Memory B cell (primary cell): ENCODE results near the gene STXBP2.

Experiments used
- ATAC-seq: fragments of 150-1000 bp; cut with Tn5 transposase; 2 replicates; pipeline ENCODE4 v1.10.0; 2021; ENCODE audit warnings: low read depth, mild to moderate bottlenecking, moderate library complexity
- DNase-seq, 2 donors: peaks; one replicate each; pipeline ENCODE4 v3.0.0; 2022; ENCODE audit warnings: low spot score in 2 of 2
- H3K27ac Mint-ChIP-seq: one replicate; pipeline ENCODE4 v1.8.0; 2022; ENCODE audit warnings: mild to moderate bottlenecking, moderate library complexity, mixed read lengths
- H3K27me3 Mint-ChIP-seq: one replicate; pipeline ENCODE4 v1.8.0; 2022; ENCODE audit warnings: mixed read lengths
- H3K36me3 Mint-ChIP-seq: one replicate; pipeline ENCODE4 v1.8.0; 2022; ENCODE audit warnings: mild to moderate bottlenecking, mixed read lengths
- H3K4me1 Mint-ChIP-seq: one replicate; pipeline ENCODE4 v1.8.0; 2022; ENCODE audit warnings: mixed read lengths
- H3K4me3 Mint-ChIP-seq: one replicate; pipeline ENCODE4 v1.8.0; 2022; ENCODE audit warnings: mild to moderate bottlenecking, moderate library complexity, mixed read lengths
- H3K9me3 Mint-ChIP-seq: one replicate; pipeline ENCODE4 v1.8.0; 2022; ENCODE audit warnings: mixed read lengths

The STXBP2 gene

DNA sequence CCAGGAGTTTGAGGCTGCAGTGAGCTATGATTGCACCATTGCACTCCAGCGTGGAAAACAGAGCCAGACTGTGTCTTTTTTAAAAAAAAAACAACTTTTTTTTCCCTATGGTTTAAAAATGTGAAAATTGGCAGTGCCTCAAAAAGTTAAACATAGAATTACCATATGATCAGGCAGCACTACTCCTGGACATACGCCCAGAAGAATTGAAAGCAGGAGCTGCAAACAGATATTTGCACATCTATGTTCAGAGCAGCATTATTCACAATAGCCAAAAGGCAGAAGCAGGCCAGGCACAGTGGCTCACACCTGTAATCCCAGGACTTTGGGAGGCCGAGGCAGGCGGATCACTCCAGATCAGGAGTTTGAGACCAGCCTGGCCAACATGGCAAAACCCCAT lies 28.2 kb downstream of the STXBP2 start:
- Mint-ChIP-seq H3K4me1 (peaks cover 4% of the 10 kb centered on the region), H3K27ac (no peak overlapping the region), H3K4me3 (no peak overlapping the region), H3K27me3 (peaks cover 13% of the 10 kb centered on the region), H3K36me3 (no peaks in the 10 kb centered on the region), H3K9me3 (no peaks in the 10 kb centered on the region)
- no peak for DNase-seq
- ATAC-seq = no peak

GRCh38 chr19:7668842-7669241 lies 31.9 kb downstream of the STXBP2 start, which contains the start of gene RETN:
TSS of gene RETN (plus strand) at chr19:7669049. CDS start at chr19:7669327, 278 bp downstream.
- DNase-seq = no peak
- Mint-ChIP-seq H3K36me3 (no peaks in the 10 kb centered on the region), H3K4me1 (peaks cover 12% of the 10 kb centered on the region), H3K9me3 (no peaks in the 10 kb centered on the region), H3K27ac (no peak within 1 kb of the TSS), H3K4me3 (peak within 1 kb of the TSS; percentile 9), H3K27me3 (peaks cover 30% of the 10 kb centered on the region)
- no peak for ATAC-seq

DNA sequence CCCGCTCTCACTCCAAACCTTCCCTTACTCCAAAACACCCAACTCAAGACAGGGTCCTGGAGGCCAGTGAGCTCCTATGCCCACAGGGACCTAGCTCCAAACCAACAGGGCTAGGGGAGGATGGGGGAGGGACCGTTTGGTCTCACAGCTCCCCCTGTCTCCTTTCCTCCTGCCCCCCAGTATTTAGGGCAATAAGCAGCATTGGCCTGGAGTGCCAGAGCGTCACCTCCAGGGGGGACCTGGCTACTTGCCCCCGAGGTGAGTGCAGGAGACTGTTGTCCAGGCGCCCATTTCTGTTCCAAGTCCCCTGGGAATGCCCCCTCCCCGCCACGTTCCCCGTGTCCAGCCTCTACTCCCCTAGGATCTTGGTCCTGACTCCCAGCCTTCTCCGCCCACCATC lies 32.7 kb downstream of the STXBP2 start:
- Mint-ChIP-seq H3K36me3 (no peaks in the 10 kb centered on the region), H3K4me1 (peaks cover 14% of the 10 kb centered on the region), H3K27ac (no peak overlapping the region), H3K4me3 (no peak overlapping the region), H3K27me3 (peaks cover 32% of the 10 kb centered on the region), H3K9me3 (peaks cover 2% of the 10 kb centered on the region)
- no peak for ATAC-seq
- DNase-seq = no peak

- Mint-ChIP-seq H3K27ac (no peak overlapping the region), H3K27me3 (peaks cover 32% of the 10 kb centered on the region), H3K36me3 (no peaks in the 10 kb centered on the region), H3K4me3 (peak overlapping the region; percentile 72), H3K9me3 (peaks cover 2% of the 10 kb centered on the region), H3K4me1 (peaks cover 14% of the 10 kb centered on the region)
- DNase-seq (no peak), ATAC-seq (peak; percentile 67)
These were observed 33.4 kb downstream of the STXBP2 start for GRCh38 chr19:7670150-7670783.

GRCh38 chr19:7670790-7671189 lies 33.9 kb downstream of the STXBP2 start:
- peaks cover 2% of the 10 kb centered on the region for H3K9me3 Mint-ChIP-seq
- peak overlapping the region; percentile 72 for H3K4me3 Mint-ChIP-seq
- no peak overlapping the region for H3K27ac Mint-ChIP-seq
- H3K4me1 Mint-ChIP-seq = peaks cover 16% of the 10 kb centered on the region
- H3K36me3 Mint-ChIP-seq = no peaks in the 10 kb centered on the region
- DNase-seq = no peak
- H3K27me3 Mint-ChIP-seq = peaks cover 32% of the 10 kb centered on the region
- peak; percentile 40 for ATAC-seq

- peaks cover 30% of the 10 kb centered on the region for H3K4me1 Mint-ChIP-seq
- DNase-seq (no peak), ATAC-seq (no peak)
- no peaks in the 10 kb centered on the region for H3K36me3 Mint-ChIP-seq
- no peak overlapping the region for H3K27ac Mint-ChIP-seq
- peaks cover 2% of the 10 kb centered on the region for H3K9me3 Mint-ChIP-seq
- H3K4me3 Mint-ChIP-seq = no peak overlapping the region
- H3K27me3 Mint-ChIP-seq = peaks cover 34% of the 10 kb centered on the region
These were observed 35.6 kb downstream of the STXBP2 start for GRCh38 chr19:7672522-7672921.

DNA sequence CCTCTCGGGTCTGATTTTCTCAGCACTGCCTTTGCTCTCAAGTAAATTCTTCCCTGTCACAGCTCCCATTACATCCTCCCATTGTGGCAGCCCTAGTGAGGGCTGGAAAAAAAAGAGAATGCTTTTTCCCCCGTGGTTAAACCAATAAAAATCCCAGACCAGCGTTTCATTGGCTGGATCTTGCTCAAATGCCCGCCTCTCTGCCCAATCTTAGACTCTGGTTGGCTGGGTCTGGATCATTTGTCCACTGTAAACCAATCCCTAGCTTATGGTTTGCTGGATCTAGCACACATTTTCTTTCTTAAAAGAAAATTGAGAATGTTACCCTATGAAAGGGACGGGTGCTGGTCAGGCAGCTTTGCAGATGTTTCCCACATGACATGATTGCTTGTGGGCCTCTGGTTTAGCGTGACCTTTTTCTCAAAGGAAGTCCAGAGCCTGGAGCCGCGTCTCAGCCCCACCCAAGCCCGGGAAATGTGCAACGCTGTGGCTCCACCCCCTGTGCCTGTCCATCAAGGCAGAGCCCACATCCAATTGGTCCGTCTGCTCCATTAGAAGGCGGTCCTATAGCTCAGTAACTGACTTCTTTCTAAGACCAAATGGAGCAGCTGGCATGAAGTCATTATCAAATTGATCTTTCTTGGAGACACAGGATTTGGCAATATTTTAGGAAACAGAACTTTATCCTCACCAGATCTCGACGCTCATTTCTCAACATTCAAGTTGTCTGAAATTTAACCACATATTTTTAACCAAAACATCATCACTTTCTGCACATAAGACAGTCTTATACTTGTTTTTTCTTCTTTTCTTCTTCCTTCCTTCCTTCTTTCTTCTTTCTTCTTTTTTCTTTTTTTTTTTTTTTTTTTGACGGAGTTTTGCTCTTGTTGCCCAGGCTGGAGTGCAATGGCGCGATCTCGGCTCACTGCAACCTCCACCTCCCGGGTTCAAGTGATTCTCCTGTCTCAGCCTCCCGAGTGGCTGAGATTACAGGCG lies 37.4 kb downstream of the STXBP2 start:
- H3K4me1 Mint-ChIP-seq = peaks cover 39% of the 10 kb centered on the region
- ATAC-seq (no peak), DNase-seq (no peak)
- H3K27me3 Mint-ChIP-seq = peaks cover 40% of the 10 kb centered on the region
- no peak overlapping the region for H3K27ac Mint-ChIP-seq
- peaks cover 2% of the 10 kb centered on the region for H3K9me3 Mint-ChIP-seq
- H3K4me3 Mint-ChIP-seq = no peak overlapping the region
- no peaks in the 10 kb centered on the region for H3K36me3 Mint-ChIP-seq

GRCh38 chr19:7676376-7676775 lies 39.5 kb downstream of the STXBP2 start:
- H3K4me1 Mint-ChIP-seq = peaks cover 36% of the 10 kb centered on the region
- H3K27me3 Mint-ChIP-seq = peaks cover 28% of the 10 kb centered on the region
- H3K4me3 Mint-ChIP-seq = peak overlapping the region; percentile 65
- no peaks in the 10 kb centered on the region for H3K36me3 Mint-ChIP-seq
- H3K9me3 Mint-ChIP-seq = peaks cover 2% of the 10 kb centered on the region
- peak overlapping the region; percentile 12 for H3K27ac Mint-ChIP-seq
- ATAC-seq = no peak
- no peak for DNase-seq

DNA sequence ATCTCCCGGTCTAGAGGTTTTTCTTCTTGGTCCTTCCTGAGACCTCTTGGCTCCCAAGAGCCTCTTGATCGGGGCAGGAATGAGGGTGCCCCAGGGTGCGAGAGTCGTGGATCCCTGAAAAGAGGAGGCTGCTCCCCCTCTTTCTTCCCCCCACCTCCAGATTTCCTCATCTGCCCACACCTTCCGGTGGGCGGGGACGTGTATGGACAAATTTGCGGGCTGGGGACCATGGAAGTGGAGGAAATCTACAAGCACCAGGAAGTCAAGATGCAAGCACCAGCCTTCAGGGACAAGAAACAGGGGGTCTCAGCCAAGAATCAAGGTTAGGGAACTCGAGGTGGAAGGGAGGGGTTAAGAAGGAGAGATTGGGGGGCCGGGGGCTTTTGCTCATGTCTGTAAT lies 39.9 kb downstream of the STXBP2 start, which contains the start of gene MCEMP1:
MCEMP1 (plus strand) TSS at position 237 of the 400 bp plus-strand sequence; CDS start at position 268, 31 bp downstream.
- peaks cover 2% of the 10 kb centered on the region for H3K9me3 Mint-ChIP-seq

GRCh38 chr19:7677669-7678311 lies 40.9 kb downstream of the STXBP2 start:
- peaks cover 45% of the 10 kb centered on the region for H3K4me1 Mint-ChIP-seq
- no peak overlapping the region for H3K27ac Mint-ChIP-seq
- no peak overlapping the region for H3K4me3 Mint-ChIP-seq
- peaks cover 2% of the 10 kb centered on the region for H3K9me3 Mint-ChIP-seq
- H3K27me3 Mint-ChIP-seq = peaks cover 24% of the 10 kb centered on the region
- peaks cover 7% of the 10 kb centered on the region for H3K36me3 Mint-ChIP-seq
- ATAC-seq = no peak
- DNase-seq = no peak

More for the DNA sequence above, 39.9 kb downstream of the STXBP2 start, which contains the start of gene MCEMP1:
- H3K36me3 Mint-ChIP-seq = peaks cover 3% of the 10 kb centered on the region
- peak within 1 kb of the TSS; percentile 12 for H3K27ac Mint-ChIP-seq
- H3K27me3 Mint-ChIP-seq = peaks cover 25% of the 10 kb centered on the region
- H3K4me1 Mint-ChIP-seq = peaks cover 40% of the 10 kb centered on the region
- peak within 1 kb of the TSS; percentile 65 for H3K4me3 Mint-ChIP-seq
- no peak for ATAC-seq
- no peak for DNase-seq

DNA sequence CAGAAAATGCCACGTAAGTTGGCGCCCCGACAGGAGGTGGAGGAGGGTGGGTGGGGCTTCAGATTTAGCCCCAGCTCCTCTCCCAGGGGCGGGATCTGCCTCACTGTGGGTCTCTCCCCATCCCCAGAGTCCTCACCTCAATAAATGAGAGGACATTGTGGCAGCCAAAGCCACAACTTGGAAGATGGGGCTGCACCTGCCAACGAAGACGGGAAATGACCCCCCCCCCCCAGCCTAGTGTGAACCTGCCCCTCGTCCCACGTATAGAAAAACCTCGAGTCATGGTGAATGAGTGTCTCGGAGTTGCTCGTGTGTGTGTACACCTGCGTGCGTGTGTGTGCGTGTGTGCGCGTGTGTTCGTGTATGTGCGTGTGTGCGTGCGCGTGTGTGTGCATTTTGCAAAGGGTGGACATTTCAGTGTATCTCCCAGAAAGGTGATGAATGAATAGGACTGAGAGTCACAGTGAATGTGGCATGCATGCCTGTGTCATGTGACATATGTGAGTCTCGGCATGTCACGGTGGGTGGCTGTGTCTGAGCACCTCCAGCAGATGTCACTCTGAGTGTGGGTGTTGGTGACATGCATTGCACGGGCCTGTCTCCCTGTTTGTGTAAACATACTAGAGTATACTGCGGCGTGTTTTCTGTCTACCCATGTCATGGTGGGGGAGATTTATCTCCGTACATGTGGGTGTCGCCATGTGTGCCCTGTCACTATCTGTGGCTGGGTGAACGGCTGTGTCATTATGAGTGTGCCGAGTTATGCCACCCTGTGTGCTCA lies 42.3 kb downstream of the STXBP2 start:
- peaks cover 46% of the 10 kb centered on the region for H3K4me1 Mint-ChIP-seq
- ATAC-seq = peak; percentile 83
- H3K4me3 Mint-ChIP-seq = peak overlapping the region; percentile 75
- peaks cover 19% of the 10 kb centered on the region for H3K27me3 Mint-ChIP-seq
- H3K9me3 Mint-ChIP-seq = no peaks in the 10 kb centered on the region
- H3K36me3 Mint-ChIP-seq = peaks cover 9% of the 10 kb centered on the region
- peak overlapping the region; percentile 87 for H3K27ac Mint-ChIP-seq
- peak; percentile 68 to 76 for DNase-seq

DNA sequence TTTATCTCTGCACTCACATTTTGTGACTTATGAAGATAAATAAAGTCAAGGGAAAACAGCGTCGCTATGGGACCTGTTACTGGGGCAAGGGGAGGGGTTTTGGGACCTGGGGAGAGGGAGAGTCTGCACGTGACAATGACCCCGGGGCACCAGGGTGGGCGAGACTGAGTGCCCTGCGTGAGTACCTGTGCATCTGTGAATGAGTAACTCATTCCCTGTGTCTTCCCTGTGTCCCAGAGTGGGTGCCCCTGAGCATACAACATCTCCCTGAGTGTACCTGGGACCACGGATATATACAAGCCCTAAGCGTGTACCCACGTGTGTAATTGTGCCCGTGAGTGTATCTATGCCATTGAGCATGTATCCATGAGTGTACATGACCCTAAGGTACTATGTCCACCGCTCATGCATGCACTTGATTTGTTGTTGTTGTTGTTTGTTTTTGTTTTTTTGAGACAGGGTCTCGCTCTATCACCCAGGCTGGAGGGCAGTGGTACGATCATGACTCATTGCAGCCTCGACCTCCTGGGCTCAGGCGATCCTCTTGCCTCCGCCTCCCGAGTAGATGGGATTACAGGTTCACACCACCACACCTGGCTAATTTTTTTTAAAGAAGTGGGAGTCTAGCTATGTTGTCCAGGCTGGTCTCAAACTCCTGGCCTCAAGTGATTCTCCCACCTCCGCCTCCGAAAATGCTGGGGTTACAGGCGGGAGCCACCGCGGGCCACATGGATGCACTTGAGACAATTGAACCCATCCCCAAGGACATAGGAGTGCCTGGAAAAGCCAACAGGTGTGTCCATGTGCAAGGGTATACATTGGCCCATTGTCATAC lies 43.1 kb downstream of the STXBP2 start:
- no peaks in the 10 kb centered on the region for H3K9me3 Mint-ChIP-seq
- DNase-seq = no peak
- peaks cover 17% of the 10 kb centered on the region for H3K27me3 Mint-ChIP-seq
- H3K4me3 Mint-ChIP-seq = peak overlapping the region; percentile 97
- H3K36me3 Mint-ChIP-seq = peaks cover 9% of the 10 kb centered on the region
- ATAC-seq = no peak
- H3K4me1 Mint-ChIP-seq = peaks cover 44% of the 10 kb centered on the region
- H3K27ac Mint-ChIP-seq = peak overlapping the region; percentile 87
